ENCODE measurements around the gene IQCE. TPM values are rescaled to one million over a fixed set of nuclear protein-coding genes. Genes with fewer than 3 reads are reported as not detected.

The IQCE gene
- polyA plus RNA-seq, 3 donors: 1.8 to 8.4 (median 3.0) TPM

- WGBS (ENCODE audit: insufficient coverage): 1% methylated on average over 10 of the region's 17 CpGs
- peak overlapping the region; percentile 89 for H3K9ac ChIP-seq (ENCODE audit: insufficient read depth, low read length, poor library complexity, severe bottlenecking)
Observed at GRCh38 chr7:2521952-2522591, 36.7 kb upstream of the IQCE start.

More at GRCh38 chr7:2521952-2522591, 36.7 kb upstream of the IQCE start:
- peaks cover 0 to 2% (median 0%) of the 10 kb centered on the region in 7 donors for H3K9me3 Mint-ChIP-seq
- peaks cover 63% of the 10 kb centered on the region for H3K4me1 Mint-ChIP-seq
- Histone ChIP-seq H3K27me3 (ENCODE audit: control insufficient read depth in 2 of 2, insufficient read depth in 2 of 2, low read length in 2 of 2) (no peaks in the 10 kb centered on the region), H3K4me2 (replicated peaks; ENCODE audit: extremely low read depth, low read length, poor library complexity, severe bottlenecking) (peak overlapping the region; percentile 97), H3K79me2 (ENCODE audit: insufficient read depth, low read length) (peaks cover 72% of the 10 kb centered on the region), H3K36me3 (replicated peaks in 1 of 2; ENCODE audit: control insufficient read depth in 1 of 2, insufficient read depth in 2 of 2, low read length in 2 of 2) (peaks cover 36 to 51% of the 10 kb centered on the region in 2 donors), H3K4me3 (replicated peaks in 1 of 3; ENCODE audit: low read depth in 2 of 3, low read length in 3 of 3) (peak overlapping the region; percentile 93 to 100 (median 94)), H2AFZ (ENCODE audit: insufficient read depth, low read depth, low read length, poor library complexity, severe bottlenecking) (no peak overlapping the region), H3K9me3 (replicated peaks in 1 of 2; ENCODE audit: control insufficient read depth in 1 of 2, insufficient read depth in 1 of 2, low read length in 2 of 2) (no peaks in the 10 kb centered on the region), H4K20me1 (ENCODE audit: insufficient read depth, low read length) (peaks cover 71% of the 10 kb centered on the region), H3K27ac (ENCODE audit: low read depth in 1 of 2, low read length in 2 of 2) (peak overlapping the region; percentile 79 to 100), H3K4me1 (ENCODE audit: control insufficient read depth in 1 of 2, insufficient read depth in 2 of 2, low read length in 2 of 2) (peaks cover 62 to 67% of the 10 kb centered on the region in 2 donors)
- DNase-seq: peak; percentile 78 to 92 (median 82)
- peak overlapping the region; percentile 98 to 99 for H3K4me3 Mint-ChIP-seq
- no peak for TF ChIP-seq CTCF (IDR thresholded peaks at IDR 0.05)
- H3K27me3 Mint-ChIP-seq (ENCODE audit: low read depth in 3 of 3): peaks cover 0 to 4% (median 3%) of the 10 kb centered on the region in 3 donors
- H3K27ac Mint-ChIP-seq: peak overlapping the region; percentile 91 to 95 (median 93)
- intact Hi-C loops (cut with micrococcal nuclease): loop anchor here (5.0 to 10.0 kb wide), 4 partner anchors 35 to 987 kb away; partner anchors contain the start of genes BRAT1 (in 2 of the 2), IQCE (in 2 of the 2), TTYH3 (in 2 of the 2) and GRIFIN (in 1 of the 2)
- H3K36me3 Mint-ChIP-seq: peaks cover 33 to 48% of the 10 kb centered on the region in 2 donors

All from CD14-positive monocyte (primary cell).